ENCODE results near the gene BRCA2.

Gene BRCA2

GRCh38 chr13:32315238-32316027 lies at the start of gene BRCA2, which contains the start of gene ZAR1L:
Gene BRCA2 (plus strand): TSS chr13:32315508. CDS start chr13:32316461, 953 bp downstream.
Gene ZAR1L (minus strand): TSS chr13:32315363. CDS start chr13:32311925, 3,438 bp downstream.
- intact Hi-C loops (cut with DNase I) = loop anchor here (10.0 kb wide), 2 partner anchors 109 to 401 kb away; partner anchors contain the start of gene N4BP2L1
- DNase-seq = peak; percentile 85 to 97 (median 93)

DNA sequence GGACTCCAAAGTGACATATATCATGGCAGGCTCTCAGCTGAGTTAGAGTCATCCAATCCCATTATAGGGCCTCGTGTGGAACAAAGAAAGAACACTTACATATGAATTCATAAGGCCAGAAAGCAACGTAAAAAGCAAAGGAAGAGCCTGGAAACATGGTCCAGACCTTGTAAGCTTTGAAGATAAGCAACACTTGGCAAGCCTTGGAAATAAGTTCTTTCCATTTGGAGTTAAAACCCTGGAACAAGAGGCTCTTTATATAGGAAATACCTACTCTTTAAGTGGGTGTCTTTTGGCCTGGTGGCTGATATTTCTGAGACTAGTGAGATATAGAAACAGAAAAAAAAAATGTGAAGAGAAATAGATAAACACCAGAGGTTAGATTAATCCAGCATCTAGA lies 49.6 kb upstream of the BRCA2 start:
- intact Hi-C loops (cut with DNase I) = no loop called here
- no peak for DNase-seq

DNA sequence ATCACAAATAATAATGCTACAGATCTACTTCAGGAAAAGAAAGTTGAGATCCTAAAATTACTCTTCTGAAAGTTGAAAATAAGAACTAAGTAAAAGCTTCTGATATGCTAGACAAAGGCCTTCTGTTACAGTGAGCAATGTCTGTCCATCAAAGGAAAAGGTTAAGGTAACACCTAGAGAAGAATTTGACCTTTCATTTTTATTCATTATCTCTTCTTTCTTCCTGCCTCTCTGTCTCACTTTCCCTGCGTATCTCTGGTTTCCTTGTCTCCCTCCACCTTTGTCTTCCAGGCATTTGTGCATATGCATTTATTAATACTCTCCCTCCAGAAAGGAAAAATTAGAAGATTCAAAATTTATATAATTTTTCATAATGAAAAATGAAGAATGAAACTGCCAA lies 49.2 kb upstream of the BRCA2 start:
- intact Hi-C loops (cut with DNase I) = no loop called here
- no peak for DNase-seq

GRCh38 chr13:32267836-32268439 lies 47.4 kb upstream of the BRCA2 start:
- intact Hi-C loops (cut with DNase I) = no loop called here
- no peak for DNase-seq

DNA sequence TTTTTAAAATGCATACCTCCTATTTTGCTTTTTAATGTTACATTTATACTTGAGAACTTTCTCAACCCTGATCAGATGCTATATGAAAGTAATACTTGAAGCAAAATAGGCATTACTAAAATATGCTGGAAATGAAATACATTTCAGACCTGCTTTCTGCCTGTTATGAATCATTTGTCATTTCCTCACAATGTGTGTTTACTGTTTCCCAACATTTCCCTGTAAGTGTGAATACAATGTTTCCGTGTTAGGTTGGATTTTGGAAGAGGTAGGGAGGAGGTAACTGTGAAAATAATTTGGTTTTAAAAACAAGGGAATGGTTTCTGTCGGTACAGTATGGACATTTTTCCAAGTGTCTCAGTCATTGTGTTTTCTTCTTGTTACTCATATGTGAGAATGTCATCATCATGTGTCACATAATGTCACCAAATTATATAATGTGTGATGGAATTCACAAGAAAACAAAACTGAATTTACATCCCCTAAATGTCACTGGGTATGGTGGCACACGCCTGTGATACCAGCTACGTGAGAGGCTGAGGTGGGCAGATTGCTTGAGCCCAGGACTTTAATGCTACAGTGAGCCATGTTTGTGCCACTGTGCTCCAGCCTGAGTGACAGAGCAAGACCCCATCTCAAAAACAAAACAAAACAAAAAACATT lies 43.2 kb upstream of the BRCA2 start:
- intact Hi-C loops (cut with DNase I) = no loop called here
- DNase-seq = no peak

DNA sequence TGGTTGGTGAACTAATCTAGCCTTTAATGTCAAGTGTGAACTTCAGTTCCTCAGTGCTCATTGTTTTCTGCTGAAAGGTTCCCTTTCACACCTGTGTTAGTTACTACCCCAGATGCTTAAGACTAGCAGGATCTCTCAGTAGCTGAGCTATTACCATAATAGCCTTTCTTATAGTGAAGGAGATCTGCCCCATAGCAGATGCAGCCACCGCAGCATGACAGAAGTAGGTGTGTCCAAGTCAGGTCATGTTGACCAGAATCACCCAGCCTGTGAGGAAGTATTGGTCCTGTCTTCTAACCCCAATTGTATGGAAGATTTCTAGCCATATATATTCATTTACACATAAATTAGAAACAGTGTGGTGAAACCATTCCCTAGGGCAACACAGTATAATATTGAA lies 37.5 kb upstream of the BRCA2 start:
- DNase-seq = no peak
- intact Hi-C loops (cut with DNase I) = no loop called here

GRCh38 chr13:32278426-32278825 lies 36.9 kb upstream of the BRCA2 start:
- DNase-seq = peak in 2 of 42 donors; percentile 19 to 27
- intact Hi-C loops (cut with DNase I) = no loop called here

DNA sequence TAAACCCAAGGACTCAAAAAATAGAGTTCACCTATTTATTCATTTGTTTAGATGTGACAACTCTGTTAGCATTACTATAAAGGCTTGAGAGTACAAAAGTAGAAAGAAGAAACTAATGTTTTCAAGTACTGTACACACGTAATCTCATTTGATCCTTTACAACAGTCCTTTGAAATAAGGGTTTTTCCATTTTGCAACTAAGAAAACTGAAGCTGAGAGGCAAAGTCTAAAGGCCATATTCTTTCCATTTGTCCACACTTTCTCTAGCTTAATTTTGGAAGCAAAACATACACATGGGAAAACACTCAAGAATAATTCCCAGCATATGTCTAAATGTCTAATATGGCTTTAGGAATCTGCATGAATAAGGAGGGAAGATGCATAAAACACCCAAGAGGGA lies 34.2 kb upstream of the BRCA2 start:
- DNase-seq = no peak
- intact Hi-C loops (cut with DNase I) = no loop called here

- DNase-seq = no peak
- intact Hi-C loops (cut with DNase I) = no loop called here
Measured at GRCh38 chr13:32282096-32282711, 33.1 kb upstream of the BRCA2 start.

DNA sequence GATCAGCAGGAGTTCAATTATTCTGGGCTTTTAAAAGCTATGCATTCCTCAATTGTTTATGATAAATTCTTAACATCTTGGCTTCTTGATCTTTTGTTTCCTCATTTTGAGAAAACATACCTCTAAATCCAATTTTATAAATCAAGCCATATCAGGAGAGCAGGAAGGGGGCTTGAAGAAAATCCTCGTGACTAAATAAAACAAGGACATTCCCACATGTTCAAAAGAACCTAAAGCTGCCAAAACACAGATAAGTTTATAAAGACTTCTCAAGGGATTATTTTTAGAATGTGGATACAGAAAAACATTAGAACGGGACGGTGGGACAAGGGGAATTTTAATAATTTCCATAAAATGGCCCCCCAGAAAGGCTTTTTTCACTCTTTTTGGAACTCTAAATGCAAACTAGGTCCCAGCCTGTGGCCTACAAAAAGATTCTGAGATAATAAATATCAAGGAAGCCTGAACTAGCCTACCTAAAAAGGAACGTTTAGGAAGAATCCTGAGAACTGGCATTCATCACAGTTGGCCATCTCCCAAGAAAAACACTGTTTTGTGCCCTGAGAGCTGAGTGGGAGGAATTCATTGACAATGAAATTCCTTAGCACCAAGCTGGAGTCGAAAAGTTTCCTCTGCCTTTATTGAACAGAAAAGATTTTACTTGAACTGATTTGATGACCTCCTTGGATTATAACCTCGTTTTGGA lies 30.2 kb upstream of the BRCA2 start:
- intact Hi-C loops (cut with DNase I) = no loop called here
- peak in 15 of 42 donors; percentile 10 to 53 (median 22) for DNase-seq

- intact Hi-C loops (cut with DNase I) = no loop called here
- no peak for DNase-seq
Measured at GRCh38 chr13:32285633-32285965, 29.7 kb upstream of the BRCA2 start.

GRCh38 chr13:32297206-32297605 lies 18.1 kb upstream of the BRCA2 start:
- DNase-seq = no peak
- intact Hi-C loops (cut with DNase I) = no loop called here

DNA sequence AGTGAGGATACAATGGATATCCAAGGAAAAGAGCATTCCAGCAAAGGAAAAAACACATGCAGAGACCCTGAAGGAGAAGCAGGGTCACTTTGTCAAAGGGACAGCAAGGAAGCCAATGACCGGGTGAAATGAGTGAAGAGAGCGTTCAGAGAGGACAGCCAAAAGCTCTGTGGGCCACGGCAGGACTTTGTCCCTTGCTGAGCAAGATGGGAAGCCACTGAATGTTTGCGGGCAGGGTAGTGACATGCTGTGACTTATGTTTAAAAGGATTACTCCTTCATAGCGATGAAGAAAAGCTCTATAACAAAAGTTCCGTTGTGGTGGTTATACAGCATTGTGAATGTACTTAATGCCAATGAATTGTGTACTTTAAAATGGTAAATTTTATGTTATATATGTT lies 16.6 kb upstream of the BRCA2 start:
- intact Hi-C loops (cut with DNase I) = no loop called here
- no peak for DNase-seq

- intact Hi-C loops (cut with DNase I) = no loop called here
Measured at GRCh38 chr13:32299893-32300292, 15.4 kb upstream of the BRCA2 start.

DNA sequence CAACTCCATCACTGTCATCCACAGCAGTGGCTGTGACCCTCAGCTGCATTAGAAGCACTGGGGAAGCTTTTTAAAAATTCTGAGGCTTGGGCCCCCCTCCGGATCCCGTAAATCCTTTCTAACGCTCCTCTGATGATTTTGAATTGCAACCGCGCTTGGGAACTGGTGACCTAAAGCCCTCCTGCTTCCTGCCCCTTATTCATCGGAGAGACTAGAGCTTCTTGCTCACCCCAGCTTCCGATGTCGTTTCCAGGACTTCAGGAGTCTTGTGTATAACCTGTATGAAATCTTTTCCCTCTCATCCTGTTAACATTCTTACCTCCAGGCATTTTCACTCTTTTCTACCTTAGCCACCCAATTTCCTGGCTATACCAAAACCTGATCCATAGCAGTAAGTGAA lies 14.9 kb upstream of the BRCA2 start:
- intact Hi-C loops (cut with DNase I) = no loop called here

More at GRCh38 chr13:32299893-32300292, 15.4 kb upstream of the BRCA2 start:
- DNase-seq = no peak

DNA sequence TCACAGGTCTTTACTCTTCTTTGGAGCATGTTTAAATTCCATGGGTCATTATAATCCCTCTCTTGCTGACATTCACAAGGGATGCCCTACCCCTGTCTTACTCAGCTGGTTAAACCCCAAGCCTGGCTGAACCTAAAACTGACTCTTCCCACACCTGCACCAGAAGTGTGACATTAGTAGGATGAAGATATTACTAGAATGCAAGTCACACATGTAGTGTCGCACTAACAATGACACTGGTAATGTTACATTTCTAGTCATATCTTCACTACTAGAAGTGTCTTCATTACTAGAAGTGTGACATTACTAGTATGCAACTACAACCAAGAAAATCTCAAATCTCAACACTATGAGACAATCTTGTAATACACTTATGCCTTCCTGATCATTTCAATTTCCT lies 14.4 kb upstream of the BRCA2 start:
- DNase-seq = no peak
- intact Hi-C loops (cut with DNase I) = no loop called here

More for the DNA sequence above, 14.9 kb upstream of the BRCA2 start:
- DNase-seq = no peak

DNA sequence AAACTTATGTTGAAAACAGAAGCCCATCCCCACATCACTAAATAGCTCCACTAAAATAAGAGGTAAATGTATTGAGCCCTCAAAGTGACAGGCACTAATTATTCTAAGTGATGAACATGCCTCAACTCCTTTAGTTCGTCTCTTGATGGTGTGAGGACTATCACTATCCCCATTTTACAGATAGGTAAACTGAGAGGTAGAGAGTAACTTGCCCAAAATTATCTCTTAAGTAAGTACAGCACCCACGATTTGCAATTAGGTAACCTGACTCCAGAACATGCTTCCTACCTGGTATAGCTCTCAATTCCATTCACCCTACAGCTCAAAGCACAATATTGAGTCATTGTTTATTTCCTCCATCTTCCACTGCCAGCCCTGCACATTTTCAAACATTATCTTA lies 12.8 kb upstream of the BRCA2 start:
- DNase-seq = no peak
- intact Hi-C loops (cut with DNase I) = no loop called here

DNA sequence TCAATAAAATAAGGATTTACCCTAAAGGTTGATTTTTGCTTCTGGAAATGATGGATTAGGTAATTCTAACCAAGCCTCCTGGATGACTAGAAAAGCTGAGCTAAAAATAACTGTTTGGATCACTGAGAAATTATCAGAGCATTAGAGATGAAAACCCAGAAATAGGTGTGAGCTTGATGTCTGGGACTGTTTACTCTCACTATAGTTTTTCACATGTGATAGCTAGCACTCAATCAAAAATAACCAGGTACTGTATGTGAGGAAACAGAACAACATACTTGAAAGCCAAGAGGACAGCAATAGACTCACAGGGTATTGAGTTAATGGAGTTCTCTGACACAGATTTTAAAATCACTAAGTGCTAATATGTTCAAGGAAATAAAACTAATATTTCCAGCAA lies 9.7 kb upstream of the BRCA2 start:
- intact Hi-C loops (cut with DNase I) = no loop called here
- no peak for DNase-seq
